HepG2 (cell line): ENCODE data around the gene TUBA4B. TPM values are rescaled to one million over a fixed set of nuclear protein-coding genes. Genes with fewer than 3 reads are reported as not detected.
A peak's percentile ranks its signal among the peaks of the same experiment; 100 is the strongest.

ENCODE experiments used
- ARID2 ChIP-seq: sonication (generic); formaldehyde crosslinking; IDR thresholded peaks from 2 replicates; pipeline ENCODE4 v1.8.1; 2022; ENCODE audit warnings: mild to moderate bottlenecking, missing genetic modification reagents, borderline replicate concordance
- ASH2L ChIP-seq: fragments of 300-600, 200-600 bp; sonication (generic); IDR thresholded peaks from 2 replicates; pipeline ENCODE4 v1.7.0; 2017; ENCODE audit warnings: low read depth, mild to moderate bottlenecking, moderate library complexity, mixed read lengths, low read length; ENCODE audit not compliant: insufficient read length
- CCAR2 ChIP-seq: fragments of 200-400 bp; formaldehyde crosslinking; optimal IDR thresholded peaks from 2 replicates; pipeline ENCODE3; 2018; ENCODE audit warnings: low read depth, mild to moderate bottlenecking, low read length, moderate library complexity
- ETV6 ChIP-seq: sonication (generic); formaldehyde crosslinking; conservative IDR thresholded peaks from 2 replicates; pipeline ENCODE4 v1.4.0; 2020; ENCODE audit warnings: missing genetic modification reagents
- KDM2A ChIP-seq: sonication (generic); formaldehyde crosslinking; IDR thresholded peaks from 2 replicates; pipeline ENCODE4 v1.4.0; 2020; ENCODE audit warnings: low read depth, missing genetic modification reagents, borderline replicate concordance
- MAFG ChIP-seq: sonication (generic); formaldehyde crosslinking; IDR thresholded peaks from 2 replicates; pipeline ENCODE4 v1.5.1; 2020; ENCODE audit warnings: mild to moderate bottlenecking, missing genetic modification reagents
- NFYB ChIP-seq: sonication (generic); formaldehyde crosslinking; IDR thresholded peaks from 2 replicates; pipeline ENCODE4 v1.4.0; 2020; ENCODE audit warnings: missing genetic modification reagents
- NR3C1 ChIP-seq: sonication (generic); formaldehyde crosslinking; IDR thresholded peaks from 2 replicates; pipeline ENCODE4 v1.4.0; 2020; ENCODE audit warnings: missing genetic modification reagents
- RBM22 ChIP-seq: fragments of 200-400 bp; formaldehyde crosslinking; optimal IDR thresholded peaks from 2 replicates; pipeline ENCODE3; 2017; ENCODE audit warnings: mild to moderate bottlenecking, low read length, moderate library complexity
- SMC3 ChIP-seq: IDR thresholded peaks from 2 replicates; pipeline ENCODE4 v1.6.1; 2011; ENCODE audit warnings: low read length, improper control_type of control experiment
- SPEN ChIP-seq: sonication (generic); formaldehyde crosslinking; IDR thresholded peaks from 2 replicates; pipeline ENCODE4 v1.5.1; 2020; ENCODE audit warnings: low read depth, mild to moderate bottlenecking, missing genetic modification reagents
- SRSF1 ChIP-seq: fragments of 200-400 bp; formaldehyde crosslinking; optimal IDR thresholded peaks from 2 replicates; pipeline ENCODE3; 2017; ENCODE audit warnings: mild to moderate bottlenecking, low read depth, low read length, moderate library complexity
- ZNF543 ChIP-seq: sonication (generic); formaldehyde crosslinking; IDR thresholded peaks from 2 replicates; pipeline ENCODE4 v1.4.0; 2020; ENCODE audit warnings: mild to moderate bottlenecking, missing genetic modification reagents
- ZNF570 ChIP-seq: sonication (generic); formaldehyde crosslinking; IDR thresholded peaks from 2 replicates; pipeline ENCODE4 v1.4.0; 2020; ENCODE audit warnings: mild to moderate bottlenecking, missing genetic modification reagents, borderline replicate concordance
- ZNF777 ChIP-seq: sonication (generic); formaldehyde crosslinking; IDR thresholded peaks from 2 replicates; pipeline ENCODE4 v1.4.0; 2020; ENCODE audit warnings: missing genetic modification reagents
- polyA plus RNA-seq, 8 experiments: library from polyadenylated mRNA; depleted of rRNA in 3 of 8; stranded (reverse) in 7 of 8; unstranded in 1 of 8; fragments of >200 nt; fragmentation: Illumina TruSeq in 4 of 8; extraction: Trizol in 4 of 8; gene quantifications; 2 replicates each; pipeline versions ENCODE4 v1.2.1 to v1.2.3, GENCODE V29; 2011 to 2016; ENCODE audit warnings: low read depth in 4 of 8, missing spikeins in 1 of 8, mixed read lengths in 1 of 8; ENCODE audit not compliant: insufficient read depth in 1 of 8
- total RNA-seq, 5 experiments: library from RNA; depleted of rRNA; stranded (reverse); fragments of >200 nt; fragmentation: Illumina TruSeq; extraction: Trizol; gene quantifications; 2 replicates each; pipeline ENCODE4 v1.2.3, GENCODE V29; 2016; ENCODE audit warnings: low read depth in 1 of 5
- TF ChIP-seq, protein P1 (sequence below): sonication (generic); formaldehyde crosslinking; IDR thresholded peaks from 2 replicates; pipeline ENCODE4 v1.4.0; 2020; ENCODE audit warnings: missing genetic modification reagents
- TF ChIP-seq, protein P2 (sequence below): sonication (generic); formaldehyde crosslinking; IDR thresholded peaks from 2 replicates; pipeline ENCODE4 v1.5.1; 2020; ENCODE audit warnings: missing genetic modification reagents, mild to moderate bottlenecking, borderline replicate concordance
- TF ChIP-seq, protein P3 (sequence below): sonication (generic); formaldehyde crosslinking; IDR thresholded peaks from 2 replicates; pipeline ENCODE4 v1.5.0; 2020; ENCODE audit warnings: missing genetic modification reagents, mild to moderate bottlenecking, borderline replicate concordance
- TF ChIP-seq, protein P4 (sequence below): sonication (generic); formaldehyde crosslinking; IDR thresholded peaks from 2 replicates; pipeline ENCODE4 v1.4.0; 2020; ENCODE audit warnings: missing genetic modification reagents

TUBA4B gene
- total and polyA plus RNA-seq, 2 of the 13 experiments (the other 11 are each of a cell fraction or from before 2014, with no cell fraction given) = 0.18 to 0.22 TPM

DNA sequence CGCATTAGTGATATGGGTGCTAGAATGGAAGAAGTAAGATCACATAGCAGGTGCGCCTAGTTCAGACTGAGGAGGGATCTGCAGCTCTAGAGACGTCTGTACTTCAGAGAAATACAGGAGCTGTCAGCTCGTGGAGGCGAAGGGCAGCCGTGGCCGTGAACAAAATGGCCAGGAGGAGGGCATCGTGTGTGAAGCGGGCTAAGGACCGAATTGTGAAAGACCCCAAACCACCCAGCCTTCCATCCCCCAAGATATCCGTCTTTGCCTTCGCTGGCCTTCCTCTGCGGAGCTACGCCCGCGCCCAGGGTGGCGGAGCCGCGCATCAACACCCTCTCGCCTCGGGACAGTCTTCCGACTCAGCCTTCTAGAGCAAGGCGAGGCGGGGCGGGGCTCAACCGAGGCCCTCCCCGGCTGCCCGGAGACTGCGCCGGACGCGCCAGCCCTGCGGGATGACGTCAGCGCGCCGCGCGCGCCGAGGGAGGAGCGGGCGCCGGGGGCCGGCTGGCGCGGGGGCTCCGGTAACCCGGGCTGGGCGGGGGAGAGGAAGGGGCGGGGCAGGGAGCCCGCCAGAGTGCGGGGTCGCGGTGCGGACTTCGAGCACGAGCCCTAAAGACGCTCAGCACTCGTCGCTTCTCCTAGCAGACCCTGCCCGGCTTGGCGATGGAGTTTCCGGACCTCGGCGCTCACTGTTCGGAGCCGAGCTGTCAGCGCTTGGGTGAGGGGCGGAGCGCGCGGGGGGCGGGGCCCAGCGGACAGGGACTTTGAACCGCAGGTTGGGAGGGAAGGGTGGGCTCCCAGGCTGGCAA lies 46.5 kb upstream of the TUBA4B start, which contains the start of gene ZFAND2B (continued):
- TF ChIP-seq, protein P1, sequence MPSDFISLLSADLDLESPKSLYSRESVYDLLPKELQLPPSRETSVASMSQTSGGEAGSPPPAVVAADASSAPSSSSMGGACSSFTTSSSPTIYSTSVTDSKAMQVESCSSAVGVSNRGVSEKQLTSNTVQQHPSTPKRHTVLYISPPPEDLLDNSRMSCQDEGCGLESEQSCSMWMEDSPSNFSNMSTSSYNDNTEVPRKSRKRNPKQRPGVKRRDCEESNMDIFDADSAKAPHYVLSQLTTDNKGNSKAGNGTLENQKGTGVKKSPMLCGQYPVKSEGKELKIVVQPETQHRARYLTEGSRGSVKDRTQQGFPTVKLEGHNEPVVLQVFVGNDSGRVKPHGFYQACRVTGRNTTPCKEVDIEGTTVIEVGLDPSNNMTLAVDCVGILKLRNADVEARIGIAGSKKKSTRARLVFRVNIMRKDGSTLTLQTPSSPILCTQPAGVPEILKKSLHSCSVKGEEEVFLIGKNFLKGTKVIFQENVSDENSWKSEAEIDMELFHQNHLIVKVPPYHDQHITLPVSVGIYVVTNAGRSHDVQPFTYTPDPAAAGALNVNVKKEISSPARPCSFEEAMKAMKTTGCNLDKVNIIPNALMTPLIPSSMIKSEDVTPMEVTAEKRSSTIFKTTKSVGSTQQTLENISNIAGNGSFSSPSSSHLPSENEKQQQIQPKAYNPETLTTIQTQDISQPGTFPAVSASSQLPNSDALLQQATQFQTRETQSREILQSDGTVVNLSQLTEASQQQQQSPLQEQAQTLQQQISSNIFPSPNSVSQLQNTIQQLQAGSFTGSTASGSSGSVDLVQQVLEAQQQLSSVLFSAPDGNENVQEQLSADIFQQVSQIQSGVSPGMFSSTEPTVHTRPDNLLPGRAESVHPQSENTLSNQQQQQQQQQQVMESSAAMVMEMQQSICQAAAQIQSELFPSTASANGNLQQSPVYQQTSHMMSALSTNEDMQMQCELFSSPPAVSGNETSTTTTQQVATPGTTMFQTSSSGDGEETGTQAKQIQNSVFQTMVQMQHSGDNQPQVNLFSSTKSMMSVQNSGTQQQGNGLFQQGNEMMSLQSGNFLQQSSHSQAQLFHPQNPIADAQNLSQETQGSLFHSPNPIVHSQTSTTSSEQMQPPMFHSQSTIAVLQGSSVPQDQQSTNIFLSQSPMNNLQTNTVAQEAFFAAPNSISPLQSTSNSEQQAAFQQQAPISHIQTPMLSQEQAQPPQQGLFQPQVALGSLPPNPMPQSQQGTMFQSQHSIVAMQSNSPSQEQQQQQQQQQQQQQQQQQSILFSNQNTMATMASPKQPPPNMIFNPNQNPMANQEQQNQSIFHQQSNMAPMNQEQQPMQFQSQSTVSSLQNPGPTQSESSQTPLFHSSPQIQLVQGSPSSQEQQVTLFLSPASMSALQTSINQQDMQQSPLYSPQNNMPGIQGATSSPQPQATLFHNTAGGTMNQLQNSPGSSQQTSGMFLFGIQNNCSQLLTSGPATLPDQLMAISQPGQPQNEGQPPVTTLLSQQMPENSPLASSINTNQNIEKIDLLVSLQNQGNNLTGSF = 0 out of 2 replicates have a peak, but pooled peaks have one; percentile 53
- TF ChIP-seq, protein P2, sequence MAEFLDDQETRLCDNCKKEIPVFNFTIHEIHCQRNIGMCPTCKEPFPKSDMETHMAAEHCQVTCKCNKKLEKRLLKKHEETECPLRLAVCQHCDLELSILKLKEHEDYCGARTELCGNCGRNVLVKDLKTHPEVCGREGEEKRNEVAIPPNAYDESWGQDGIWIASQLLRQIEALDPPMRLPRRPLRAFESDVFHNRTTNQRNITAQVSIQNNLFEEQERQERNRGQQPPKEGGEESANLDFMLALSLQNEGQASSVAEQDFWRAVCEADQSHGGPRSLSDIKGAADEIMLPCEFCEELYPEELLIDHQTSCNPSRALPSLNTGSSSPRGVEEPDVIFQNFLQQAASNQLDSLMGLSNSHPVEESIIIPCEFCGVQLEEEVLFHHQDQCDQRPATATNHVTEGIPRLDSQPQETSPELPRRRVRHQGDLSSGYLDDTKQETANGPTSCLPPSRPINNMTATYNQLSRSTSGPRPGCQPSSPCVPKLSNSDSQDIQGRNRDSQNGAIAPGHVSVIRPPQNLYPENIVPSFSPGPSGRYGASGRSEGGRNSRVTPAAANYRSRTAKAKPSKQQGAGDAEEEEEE (CRISPR knock-in tag) = no peak
- TF ChIP-seq SPEN (CRISPR knock-in tag) (peak; percentile 89), MAFG (CRISPR knock-in tag) (no peak), ZNF777 (no peak), ZNF543 (peak; percentile 70; the same call in 1 of the 2 replicates), RBM22 (peak; percentile 90), SMC3 (no peak), NFYB (CRISPR knock-in tag) (peak; percentile 44; the same call in 1 of the 2 replicates), ASH2L (peak; percentile 92), NR3C1 (no peak), ARID2 (peak; percentile 98), KDM2A (peak; percentile 99), SRSF1 (peak; percentile 67), ETV6 (CRISPR knock-in tag) (0 out of 2 replicates have a peak, but pooled peaks have one; percentile 52), CCAR2 (no peak), ZNF570 (CRISPR knock-in tag) (no peak)
- TF ChIP-seq, protein P3, sequence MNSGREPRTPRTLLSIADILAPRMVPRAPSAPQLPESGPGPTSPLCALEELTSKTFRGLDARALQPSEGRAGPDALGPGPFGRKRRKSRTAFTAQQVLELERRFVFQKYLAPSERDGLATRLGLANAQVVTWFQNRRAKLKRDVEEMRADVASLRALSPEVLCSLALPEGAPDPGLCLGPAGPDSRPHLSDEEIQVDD (CRISPR knock-in tag) = peak; percentile 31; the same call in 1 of the 2 replicates
- TF ChIP-seq, protein P4, sequence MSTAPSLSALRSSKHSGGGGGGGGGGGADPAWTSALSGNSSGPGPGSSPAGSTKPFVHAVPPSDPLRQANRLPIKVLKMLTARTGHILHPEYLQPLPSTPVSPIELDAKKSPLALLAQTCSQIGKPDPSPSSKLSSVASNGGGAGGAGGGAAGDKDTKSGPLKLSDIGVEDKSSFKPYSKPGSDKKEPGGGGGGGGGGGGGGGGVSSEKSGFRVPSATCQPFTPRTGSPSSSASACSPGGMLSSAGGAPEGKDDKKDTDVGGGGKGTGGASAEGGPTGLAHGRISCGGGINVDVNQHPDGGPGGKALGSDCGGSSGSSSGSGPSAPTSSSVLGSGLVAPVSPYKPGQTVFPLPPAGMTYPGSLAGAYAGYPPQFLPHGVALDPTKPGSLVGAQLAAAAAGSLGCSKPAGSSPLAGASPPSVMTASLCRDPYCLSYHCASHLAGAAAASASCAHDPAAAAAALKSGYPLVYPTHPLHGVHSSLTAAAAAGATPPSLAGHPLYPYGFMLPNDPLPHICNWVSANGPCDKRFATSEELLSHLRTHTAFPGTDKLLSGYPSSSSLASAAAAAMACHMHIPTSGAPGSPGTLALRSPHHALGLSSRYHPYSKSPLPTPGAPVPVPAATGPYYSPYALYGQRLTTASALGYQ (CRISPR knock-in tag) = 0 out of 2 replicates have a peak, but pooled peaks have one; percentile 30
